UCSD-AML1 (cell line): ENCODE measurements around the gene CCT6B.
"Not testable (repeated sequence)": the region's sequence is repeated elsewhere in the genome, so short reads cannot be mapped to it uniquely, and the experiment has no call there.

ENCODE experiments used
- DNase-seq: peaks from one replicate; lab custom pipeline; 2025; ENCODE audit not compliant: unreplicated experiment; lab: John Stamatoyannopoulos, UW

Gene CCT6B

GRCh38 chr17:34961093-34961911 lies at the start of gene CCT6B, which contains the start of gene ZNF830:
CCT6B (minus strand) TSS chr17:34961460; CDS start chr17:34961393, 67 bp downstream.
ZNF830 (plus strand) TSS chr17:34961540; CDS start chr17:34961567, 27 bp downstream.
- DNase-seq: peak; percentile 88

GRCh38 chr17:35010093-35010492 lies 48.8 kb upstream of the CCT6B start:
- DNase-seq: no peak

GRCh38 chr17:35006961-35007360 lies 45.7 kb upstream of the CCT6B start:
- no peak for DNase-seq

- no peak for DNase-seq
Measured at GRCh38 chr17:35006345-35006744, 45.1 kb upstream of the CCT6B start.

GRCh38 chr17:35003778-35004177 lies 42.5 kb upstream of the CCT6B start:
- no peak for DNase-seq

- no peak for DNase-seq
Measured at GRCh38 chr17:35002876-35003551, 41.8 kb upstream of the CCT6B start.

- no peak for DNase-seq
Measured at GRCh38 chr17:35001549-35001948, 40.3 kb upstream of the CCT6B start.

- DNase-seq: not testable (repeated sequence)
Measured at GRCh38 chr17:35000965-35001364, 39.7 kb upstream of the CCT6B start.

- DNase-seq: no peak
Measured at GRCh38 chr17:34999456-34999855, 38.2 kb upstream of the CCT6B start.

GRCh38 chr17:34998205-34998604 lies 36.9 kb upstream of the CCT6B start:
- peak; percentile 83 for DNase-seq

- no peak for DNase-seq
Measured at GRCh38 chr17:34997355-34997862, 36.1 kb upstream of the CCT6B start.

- no peak for DNase-seq
Measured at GRCh38 chr17:34996422-34997285, 35.4 kb upstream of the CCT6B start.

- no peak for DNase-seq
Measured at GRCh38 chr17:34993031-34993430, 31.8 kb upstream of the CCT6B start.

- no peak for DNase-seq
Measured at GRCh38 chr17:34991606-34992005, 30.3 kb upstream of the CCT6B start.

- no peak for DNase-seq
Measured at GRCh38 chr17:34990921-34991365, 29.7 kb upstream of the CCT6B start.

GRCh38 chr17:34989473-34989872 lies 28.2 kb upstream of the CCT6B start:
- DNase-seq: no peak

GRCh38 chr17:34988644-34989043 lies 27.4 kb upstream of the CCT6B start:
- DNase-seq: no peak

GRCh38 chr17:34987232-34987631 lies 26.0 kb upstream of the CCT6B start:
- DNase-seq: no peak

- no peak for DNase-seq
Measured at GRCh38 chr17:34981538-34982241, 20.4 kb upstream of the CCT6B start.
